HG02970 (cell line): ENCODE results near the gene RPSA.
"Not testable (repeated sequence)": the region's sequence is repeated elsewhere in the genome, so short reads cannot be mapped to it uniquely, and the experiment has no call there.

Experiments
- ATAC-seq: cut with Tn5 transposase; IDR thresholded peaks from one replicate; pipeline ENCODE4 v1.9.1; 2021; ENCODE audit warnings: mild to moderate bottlenecking, moderate library complexity, moderate number of reproducible peaks; ENCODE audit not compliant: unreplicated experiment, low FRiP score

RPSA gene

GRCh38 chr3:39453134-39453533 is 46.6 kb downstream of the RPSA start:
- ATAC-seq = no peak

DNA sequence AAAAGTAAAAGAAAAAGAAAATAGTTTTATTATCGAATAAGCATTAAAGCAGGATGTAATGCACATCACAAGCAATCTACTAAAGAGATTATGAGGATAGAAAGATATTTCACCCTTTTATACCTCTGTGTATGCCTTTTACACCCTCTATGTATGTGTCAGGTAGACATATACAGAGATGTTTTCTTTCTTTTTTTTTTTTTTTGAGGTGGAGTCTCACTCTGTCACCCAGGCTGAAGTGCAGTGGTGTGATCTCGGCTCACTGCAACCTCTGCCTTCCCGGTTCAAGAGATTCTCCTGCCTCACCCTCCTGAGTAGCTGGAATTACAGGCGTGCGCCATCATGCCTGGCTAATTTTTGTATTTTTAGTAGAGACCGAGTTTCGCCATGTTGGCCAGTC is 47.4 kb downstream of the RPSA start:
- ATAC-seq = not testable (repeated sequence)

- no peak for ATAC-seq
Observed at GRCh38 chr3:39454591-39455217, 48.2 kb downstream of the RPSA start.

GRCh38 chr3:39456159-39456558 is 49.6 kb downstream of the RPSA start:
- no peak for ATAC-seq

DNA sequence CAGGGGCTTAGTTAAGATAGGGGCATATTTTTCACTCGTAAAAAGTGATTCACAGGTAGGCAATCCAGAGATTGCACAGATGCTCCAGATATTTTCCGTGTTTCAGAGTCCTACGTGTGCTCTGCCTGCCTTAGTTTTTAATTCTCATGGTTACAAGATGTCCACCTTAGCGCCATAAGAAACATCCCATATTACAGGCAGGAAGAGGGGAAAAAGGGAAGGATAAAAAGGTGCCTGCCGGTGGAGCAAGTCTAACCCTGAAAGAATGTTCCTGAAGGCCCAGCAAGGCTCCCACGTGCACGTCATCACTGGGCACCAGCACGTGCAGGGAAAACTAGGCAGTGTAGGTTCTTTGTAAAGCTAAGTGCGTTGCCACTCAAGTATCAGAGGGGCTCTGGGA is 50.8 kb downstream of the RPSA start:
- ATAC-seq = no peak

DNA sequence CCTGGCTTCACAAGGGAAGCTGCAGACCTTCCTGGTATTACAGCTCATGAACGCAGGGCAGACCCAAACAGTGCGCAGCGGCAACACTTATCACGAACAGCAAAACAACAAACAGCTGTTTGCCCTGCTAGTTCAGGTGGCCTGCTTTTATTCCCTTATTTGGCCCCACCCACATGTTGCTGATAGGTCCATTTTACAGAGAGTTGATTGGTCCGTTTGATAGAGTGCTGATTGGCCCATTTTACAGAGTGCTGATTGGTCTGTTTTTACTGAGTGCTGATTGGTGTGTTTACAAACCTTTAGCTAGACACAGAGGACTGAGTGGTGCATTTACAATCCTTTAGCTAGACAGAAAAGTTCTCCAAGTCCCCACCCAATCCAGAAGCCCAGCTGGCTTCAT is 52.1 kb downstream of the RPSA start:
- not testable (repeated sequence) for ATAC-seq

- ATAC-seq = no peak
Observed at GRCh38 chr3:39460677-39461076, 54.2 kb downstream of the RPSA start.
